Measurements from ENCODE around the gene METTL18. TPM values are rescaled to one million over a fixed set of nuclear protein-coding genes. Genes with fewer than 3 reads are reported as not detected.

Gene METTL18
- total RNA-seq, 1 donor, result 12.7 TPM

DNA sequence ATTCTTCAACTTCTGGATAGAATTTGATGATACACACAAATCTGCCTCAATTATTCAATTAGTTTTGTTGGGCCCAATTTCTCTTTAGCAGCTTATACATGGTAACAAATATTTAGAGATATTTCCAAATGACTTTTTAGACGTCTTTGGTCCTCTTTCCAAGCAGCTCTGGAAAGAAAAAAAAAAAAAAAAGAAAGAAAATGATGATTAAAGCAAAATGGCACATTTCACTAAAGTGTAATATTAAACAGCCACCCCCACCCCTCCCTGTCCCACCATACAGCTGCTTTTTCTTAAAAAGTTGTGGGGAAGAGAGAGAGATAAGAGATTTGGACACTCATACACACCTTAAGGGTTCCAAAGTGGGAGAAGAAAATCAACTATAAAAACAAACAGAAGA is 977 bp downstream of the METTL18 start:
- DNase-seq (ENCODE audit: low read depth), result no peak
- TF ChIP-seq, protein P1, sequence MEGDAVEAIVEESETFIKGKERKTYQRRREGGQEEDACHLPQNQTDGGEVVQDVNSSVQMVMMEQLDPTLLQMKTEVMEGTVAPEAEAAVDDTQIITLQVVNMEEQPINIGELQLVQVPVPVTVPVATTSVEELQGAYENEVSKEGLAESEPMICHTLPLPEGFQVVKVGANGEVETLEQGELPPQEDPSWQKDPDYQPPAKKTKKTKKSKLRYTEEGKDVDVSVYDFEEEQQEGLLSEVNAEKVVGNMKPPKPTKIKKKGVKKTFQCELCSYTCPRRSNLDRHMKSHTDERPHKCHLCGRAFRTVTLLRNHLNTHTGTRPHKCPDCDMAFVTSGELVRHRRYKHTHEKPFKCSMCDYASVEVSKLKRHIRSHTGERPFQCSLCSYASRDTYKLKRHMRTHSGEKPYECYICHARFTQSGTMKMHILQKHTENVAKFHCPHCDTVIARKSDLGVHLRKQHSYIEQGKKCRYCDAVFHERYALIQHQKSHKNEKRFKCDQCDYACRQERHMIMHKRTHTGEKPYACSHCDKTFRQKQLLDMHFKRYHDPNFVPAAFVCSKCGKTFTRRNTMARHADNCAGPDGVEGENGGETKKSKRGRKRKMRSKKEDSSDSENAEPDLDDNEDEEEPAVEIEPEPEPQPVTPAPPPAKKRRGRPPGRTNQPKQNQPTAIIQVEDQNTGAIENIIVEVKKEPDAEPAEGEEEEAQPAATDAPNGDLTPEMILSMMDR (IDR thresholded peaks at IDR 0.05; ENCODE audit: insufficient read depth, low read length), result no peak
- H3K4me3 ChIP-seq (ENCODE audit: low read depth, low read length), result peak overlapping the region; percentile 93

DNA sequence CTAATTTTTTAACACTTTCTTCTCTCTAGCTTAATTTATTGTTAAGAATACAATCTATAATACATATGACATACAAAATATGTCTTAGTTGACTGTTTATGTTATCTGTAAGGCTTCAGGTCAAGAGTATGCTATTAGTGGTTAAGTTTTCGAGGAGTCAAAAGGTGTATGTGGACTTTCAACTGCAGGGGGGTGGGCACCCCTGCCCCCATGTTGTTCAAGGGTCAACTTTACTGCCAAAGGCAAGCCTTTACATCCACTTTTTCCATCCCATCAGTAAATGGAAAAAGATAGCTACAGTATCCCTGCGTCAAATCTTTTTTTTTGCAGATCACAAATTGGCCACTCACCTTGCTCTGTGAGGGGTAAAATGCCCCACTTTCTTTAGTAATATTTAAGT is 6.3 kb downstream of the METTL18 start:
- H3K4me3 ChIP-seq (ENCODE audit: low read depth, low read length), result no peak overlapping the region
- TF ChIP-seq, protein P1 (IDR thresholded peaks at IDR 0.05; ENCODE audit: insufficient read depth, low read length), result no peak
- no peak for DNase-seq (ENCODE audit: low read depth)

DNA sequence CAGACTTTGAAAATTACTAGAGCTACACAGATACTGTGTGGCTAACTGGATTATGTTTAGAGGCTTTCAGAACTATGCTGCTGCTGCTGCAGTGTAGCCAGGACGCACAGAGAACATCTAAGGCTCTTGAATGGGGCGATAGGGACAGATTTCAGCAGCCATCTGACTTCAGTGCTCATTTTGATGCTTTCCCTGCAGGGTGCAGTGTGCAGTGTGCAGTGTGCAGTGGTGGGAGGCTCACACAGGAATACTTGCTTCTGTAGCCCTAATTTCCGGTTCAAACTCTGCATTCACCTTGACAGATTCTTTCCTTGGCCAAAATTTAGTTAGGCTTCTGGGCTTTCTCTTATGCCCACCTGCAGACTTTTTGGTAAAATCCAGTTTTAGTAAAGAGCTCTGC is 7.7 kb downstream of the METTL18 start:
- TF ChIP-seq, protein P1 (IDR thresholded peaks at IDR 0.05; ENCODE audit: insufficient read depth, low read length), result no peak
- H3K4me3 ChIP-seq (ENCODE audit: low read depth, low read length), result no peak overlapping the region
- DNase-seq (ENCODE audit: low read depth), result no peak

DNA sequence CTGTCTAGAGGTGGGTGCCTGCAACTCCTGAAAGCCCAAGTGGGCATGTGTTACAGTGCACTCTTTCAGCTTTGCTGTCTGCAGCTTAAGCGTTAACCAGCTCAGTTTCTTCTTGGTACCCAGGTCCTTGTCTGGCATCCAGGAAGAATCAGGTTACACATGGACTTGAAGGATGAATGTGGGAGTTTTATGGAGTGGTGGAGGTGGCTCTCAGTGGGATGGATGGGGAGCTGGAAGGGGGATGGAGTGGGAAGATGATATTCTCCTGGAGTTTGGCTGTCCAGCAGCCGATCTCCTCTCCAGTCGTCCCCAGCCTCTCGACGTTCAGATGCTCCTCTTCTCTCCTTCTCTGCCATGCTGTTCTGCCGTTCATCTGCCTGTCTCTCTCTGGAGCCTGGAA is 9.4 kb downstream of the METTL18 start:
- TF ChIP-seq, protein P1 (IDR thresholded peaks at IDR 0.05; ENCODE audit: insufficient read depth, low read length), result no peak
- no peak overlapping the region for H3K4me3 ChIP-seq (ENCODE audit: low read depth, low read length)
- no peak for DNase-seq (ENCODE audit: low read depth)

DNA sequence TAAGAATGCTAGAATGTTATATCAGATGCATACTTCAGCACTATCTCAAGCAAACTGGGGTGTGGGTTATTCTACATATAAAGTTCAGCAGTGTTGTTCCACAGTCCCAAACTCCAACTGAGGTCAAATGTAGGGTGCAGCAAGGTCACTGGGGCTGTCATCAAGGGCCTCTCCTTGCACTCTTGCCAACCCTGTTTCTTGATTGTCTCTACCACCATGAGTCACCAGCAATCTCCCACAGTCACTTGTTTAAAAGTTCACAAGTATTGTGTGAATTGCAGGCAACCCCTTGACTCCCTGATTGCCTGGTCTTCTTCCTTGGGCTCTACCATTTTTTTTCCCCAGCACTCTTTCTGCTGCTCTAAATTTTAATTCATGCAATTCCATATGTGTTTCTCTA is 10.6 kb downstream of the METTL18 start:
- H3K4me3 ChIP-seq (ENCODE audit: low read depth, low read length), result no peak overlapping the region
- no peak for DNase-seq (ENCODE audit: low read depth)
- TF ChIP-seq, protein P1 (IDR thresholded peaks at IDR 0.05; ENCODE audit: insufficient read depth, low read length), result no peak

DNA sequence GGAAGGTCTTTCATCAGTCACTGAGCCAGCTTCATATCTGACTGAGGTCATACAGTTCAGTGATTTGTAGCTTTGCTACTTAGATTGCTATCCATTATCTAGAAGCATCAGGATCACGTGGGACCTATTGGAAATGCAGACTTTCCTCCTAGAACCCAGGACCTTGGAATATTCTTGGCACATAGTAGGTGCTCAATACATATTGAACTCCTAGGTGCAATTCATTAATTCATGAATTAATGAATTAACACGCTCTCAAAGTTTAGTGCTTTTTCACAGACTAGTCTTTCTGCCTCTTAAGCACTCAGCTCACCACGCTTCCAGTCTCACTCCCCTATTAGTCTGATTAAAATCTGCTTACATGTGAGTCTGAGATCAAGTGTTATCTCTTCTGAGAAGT is 12.1 kb downstream of the METTL18 start:
- TF ChIP-seq, protein P1 (IDR thresholded peaks at IDR 0.05; ENCODE audit: insufficient read depth, low read length), result no peak
- DNase-seq (ENCODE audit: low read depth), result no peak
- H3K4me3 ChIP-seq (ENCODE audit: low read depth, low read length), result no peak overlapping the region

DNA sequence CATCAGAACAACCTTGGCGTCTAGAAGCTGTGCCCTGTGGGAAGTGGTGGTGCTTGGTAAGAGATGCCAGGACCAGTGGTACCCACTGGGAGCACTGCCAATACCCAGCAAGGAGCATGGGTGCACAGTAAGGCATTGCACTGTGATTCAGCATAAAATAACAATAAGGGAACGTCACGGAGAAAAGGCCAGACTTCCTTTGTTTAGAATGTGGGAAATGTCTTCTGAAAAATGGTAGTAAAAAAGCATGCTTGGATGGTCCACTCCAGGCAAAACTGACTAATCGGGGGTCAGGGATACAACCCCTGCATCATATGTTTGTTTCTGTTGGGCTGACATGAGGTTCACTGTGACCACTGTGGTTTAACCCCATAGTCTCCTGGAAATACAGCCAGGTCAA is 14.7 kb downstream of the METTL18 start:
- H3K4me3 ChIP-seq (ENCODE audit: low read depth, low read length), result no peak overlapping the region
- TF ChIP-seq, protein P1 (IDR thresholded peaks at IDR 0.05; ENCODE audit: insufficient read depth, low read length), result no peak
- peak; percentile 64 for DNase-seq (ENCODE audit: low read depth)
